ENCODE data around the gene ACKR2. TPM values are rescaled to one million over a fixed set of nuclear protein-coding genes. Genes with fewer than 3 reads are reported as not detected.

ACKR2 gene
- total and polyA plus RNA-seq, 2 experiments from 2014 or later = 0.35 TPM; not detected in 1

Small RNA genes lying within 50 kb of the gene (small RNA-seq; reads per million reads assigned to genes)
- not detected for gene CCDC13 (ENCODE audit: low replicate concordance)

Other genes starting within 250 kb of the ACKR2 start
- 48.3 and 52.3 TPM in 2 replicates for gene SEC22C, start 227.5 kb upstream of the ACKR2 start, total RNA-seq (2014; rRNA removed; shearing (Covaris generic))
- 16.8 and 21.9 TPM in 2 replicates for gene SEC22C, start 227.5 kb upstream of the ACKR2 start, polyA plus RNA-seq (2016; fragmentation: Nextera tagmentation; extraction: Ambion mirVana)
- gene SS18L2, start 218.6 kb upstream of the ACKR2 start, total RNA-seq (2014; rRNA removed; shearing (Covaris generic)) = 75.2 and 75.3 TPM in 2 replicates
- gene SS18L2, start 218.6 kb upstream of the ACKR2 start, polyA plus RNA-seq (2016; fragmentation: Nextera tagmentation; extraction: Ambion mirVana) = 228 and 241 TPM in 2 replicates
- 88.2 and 117 TPM in 2 replicates for gene NKTR, start 208.8 kb upstream of the ACKR2 start, total RNA-seq (2014; rRNA removed; shearing (Covaris generic))
- 68.7 and 81.3 TPM in 2 replicates for gene NKTR, start 208.8 kb upstream of the ACKR2 start, polyA plus RNA-seq (2016; fragmentation: Nextera tagmentation; extraction: Ambion mirVana)
- gene ZBTB47, start 155.7 kb upstream of the ACKR2 start, total RNA-seq (2014; rRNA removed; shearing (Covaris generic)) = 2.8 and 2.9 TPM in 2 replicates
- 0.48 and 0.63 TPM in 2 replicates for gene ZBTB47, start 155.7 kb upstream of the ACKR2 start, polyA plus RNA-seq (2016; fragmentation: Nextera tagmentation; extraction: Ambion mirVana)
- gene KLHL40, start 123.9 kb upstream of the ACKR2 start, total RNA-seq (2014; rRNA removed; shearing (Covaris generic)) = not detected in 2 replicates
- gene KLHL40, start 123.9 kb upstream of the ACKR2 start, polyA plus RNA-seq (2016; fragmentation: Nextera tagmentation; extraction: Ambion mirVana) = not detected in 2 replicates
- not detected in 2 replicates for gene HHATL, start 106.6 kb upstream of the ACKR2 start, total RNA-seq (2014; rRNA removed; shearing (Covaris generic))
- not detected in 2 replicates for gene HHATL, start 106.6 kb upstream of the ACKR2 start, polyA plus RNA-seq (2016; fragmentation: Nextera tagmentation; extraction: Ambion mirVana)
- 0.45 TPM in 1 of 2 replicates, not detected in the other for gene CCDC13, start 36.2 kb upstream of the ACKR2 start, total RNA-seq (2014; rRNA removed; shearing (Covaris generic))
- 0.27 and 0.42 TPM in 2 replicates for gene CCDC13, start 36.2 kb upstream of the ACKR2 start, polyA plus RNA-seq (2016; fragmentation: Nextera tagmentation; extraction: Ambion mirVana)
- gene HIGD1A, start 5.0 kb upstream of the ACKR2 start, total RNA-seq (2014; rRNA removed; shearing (Covaris generic)) = 102 and 118 TPM in 2 replicates
- 127 and 144 TPM in 2 replicates for gene HIGD1A, start 5.0 kb upstream of the ACKR2 start, polyA plus RNA-seq (2016; fragmentation: Nextera tagmentation; extraction: Ambion mirVana)
- gene CYP8B1, start 66.4 kb downstream of the ACKR2 start, total RNA-seq (2014; rRNA removed; shearing (Covaris generic)) = not detected in 2 replicates
- not detected in 2 replicates for gene CYP8B1, start 66.4 kb downstream of the ACKR2 start, polyA plus RNA-seq (2016; fragmentation: Nextera tagmentation; extraction: Ambion mirVana)
- gene ZNF662, start 96.7 kb downstream of the ACKR2 start, total RNA-seq (2014; rRNA removed; shearing (Covaris generic)) = 0.50 and 1.5 TPM in 2 replicates
- 0.84 and 1.4 TPM in 2 replicates for gene ZNF662, start 96.7 kb downstream of the ACKR2 start, polyA plus RNA-seq (2016; fragmentation: Nextera tagmentation; extraction: Ambion mirVana)
- 11.1 and 16.2 TPM in 2 replicates for gene GASK1A, start 169.9 kb downstream of the ACKR2 start, total RNA-seq (2014; rRNA removed; shearing (Covaris generic))
- 1.5 and 2.6 TPM in 2 replicates for gene GASK1A, start 169.9 kb downstream of the ACKR2 start, polyA plus RNA-seq (2016; fragmentation: Nextera tagmentation; extraction: Ambion mirVana)

All from GM23338 (cell line).